ENCODE results near the gene CNKSR3.

The CNKSR3 gene

DNA sequence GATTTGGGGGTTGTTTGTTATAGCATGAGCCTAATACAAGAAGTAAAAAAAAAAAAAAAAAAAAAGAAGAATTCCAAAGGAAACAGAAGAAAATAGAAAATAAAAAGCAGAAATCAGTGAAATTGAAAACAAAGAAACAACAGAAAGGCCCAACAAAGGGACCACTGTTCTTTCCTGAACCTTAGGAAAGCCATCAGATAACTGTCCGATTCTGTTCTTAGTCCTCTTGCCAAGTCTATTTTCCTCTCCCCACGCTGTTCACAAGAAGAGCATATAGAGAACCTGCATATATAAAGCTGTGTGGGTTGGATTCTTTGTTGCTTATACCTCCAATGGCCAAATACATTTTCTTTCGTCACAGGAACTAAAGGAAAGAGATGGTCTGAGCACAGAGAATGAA, 115.9 kb downstream of the CNKSR3 start:
- ChIA-PET CTCF (no interaction called here), POLR2A (no interaction called here)
- TF ChIP-seq, protein P1, sequence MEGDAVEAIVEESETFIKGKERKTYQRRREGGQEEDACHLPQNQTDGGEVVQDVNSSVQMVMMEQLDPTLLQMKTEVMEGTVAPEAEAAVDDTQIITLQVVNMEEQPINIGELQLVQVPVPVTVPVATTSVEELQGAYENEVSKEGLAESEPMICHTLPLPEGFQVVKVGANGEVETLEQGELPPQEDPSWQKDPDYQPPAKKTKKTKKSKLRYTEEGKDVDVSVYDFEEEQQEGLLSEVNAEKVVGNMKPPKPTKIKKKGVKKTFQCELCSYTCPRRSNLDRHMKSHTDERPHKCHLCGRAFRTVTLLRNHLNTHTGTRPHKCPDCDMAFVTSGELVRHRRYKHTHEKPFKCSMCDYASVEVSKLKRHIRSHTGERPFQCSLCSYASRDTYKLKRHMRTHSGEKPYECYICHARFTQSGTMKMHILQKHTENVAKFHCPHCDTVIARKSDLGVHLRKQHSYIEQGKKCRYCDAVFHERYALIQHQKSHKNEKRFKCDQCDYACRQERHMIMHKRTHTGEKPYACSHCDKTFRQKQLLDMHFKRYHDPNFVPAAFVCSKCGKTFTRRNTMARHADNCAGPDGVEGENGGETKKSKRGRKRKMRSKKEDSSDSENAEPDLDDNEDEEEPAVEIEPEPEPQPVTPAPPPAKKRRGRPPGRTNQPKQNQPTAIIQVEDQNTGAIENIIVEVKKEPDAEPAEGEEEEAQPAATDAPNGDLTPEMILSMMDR (IDR thresholded peaks at IDR 0.05; ENCODE audit: control extremely low read depth, extremely low read depth, low read depth, missing control alignments) = no peak
- no peak for DNase-seq (ENCODE audit: extremely low spot score)

GRCh38 chr6:154390034-154390433, 120.5 kb downstream of the CNKSR3 start:
- ChIA-PET POLR2A (no interaction called here), CTCF (no interaction called here)
- no peak for DNase-seq (ENCODE audit: extremely low spot score)
- TF ChIP-seq, protein P1 (IDR thresholded peaks at IDR 0.05; ENCODE audit: control extremely low read depth, extremely low read depth, low read depth, missing control alignments) = no peak

GRCh38 chr6:154388803-154389202, 121.7 kb downstream of the CNKSR3 start:
- DNase-seq (ENCODE audit: extremely low spot score) = no peak
- POLR2A ChIA-PET = no interaction called here
- CTCF ChIA-PET = no interaction called here

DNA sequence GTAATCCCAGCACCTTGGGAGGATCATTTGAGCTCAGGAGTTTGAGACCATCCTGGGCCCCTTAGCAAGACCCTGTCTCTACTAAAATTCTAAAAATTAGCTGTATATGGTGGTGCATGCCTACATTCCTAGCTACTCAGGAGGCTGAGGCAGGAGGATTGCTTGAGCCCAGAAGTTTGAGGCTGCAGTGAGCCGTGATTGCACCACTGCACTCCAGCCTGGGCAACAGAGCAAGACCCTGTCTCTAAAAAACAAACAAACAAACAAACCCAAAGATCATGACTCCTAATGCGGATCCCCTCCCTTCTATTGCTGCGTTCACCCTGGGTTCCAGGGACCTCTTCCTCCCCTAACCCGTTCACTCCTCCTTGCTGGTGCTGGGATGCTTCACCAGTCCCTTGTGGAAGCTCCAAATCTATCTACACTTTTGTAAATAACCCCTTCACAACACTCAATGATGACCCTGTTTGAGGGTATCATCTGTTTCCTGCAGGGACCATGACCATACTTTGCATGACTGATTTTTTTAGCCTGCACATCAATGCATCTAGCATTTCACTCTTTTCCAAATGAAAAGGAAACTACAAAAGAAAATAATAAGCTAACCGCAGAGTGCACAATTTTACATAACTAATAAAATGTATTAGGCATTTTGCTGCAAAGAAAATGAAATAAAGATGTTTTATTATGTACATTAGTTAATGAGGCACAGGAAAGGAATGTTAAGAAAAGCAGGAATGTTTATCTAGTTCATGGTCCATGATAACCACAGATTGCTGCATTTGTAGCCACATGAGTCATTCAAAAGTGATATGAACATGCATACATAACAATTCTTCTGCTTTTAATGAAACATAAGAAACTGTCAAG, 123.4 kb downstream of the CNKSR3 start:
- TF ChIP-seq, protein P1 (IDR thresholded peaks at IDR 0.05; ENCODE audit: control extremely low read depth, extremely low read depth, low read depth, missing control alignments) = no peak
- no peak for DNase-seq (ENCODE audit: extremely low spot score)
- POLR2A ChIA-PET = no interaction called here
- CTCF ChIA-PET = interaction anchor here (1.4 kb wide), 1 partner anchor 8 kb away, joined by 4 read pairs; no protein-coding TSS in a partner anchor

More at GRCh38 chr6:154388803-154389202, 121.7 kb downstream of the CNKSR3 start:
- TF ChIP-seq, protein P1 (IDR thresholded peaks at IDR 0.05; ENCODE audit: control extremely low read depth, extremely low read depth, low read depth, missing control alignments) = no peak

GRCh38 chr6:154384191-154384590, 126.3 kb downstream of the CNKSR3 start:
- ChIA-PET CTCF (no interaction called here), POLR2A (no interaction called here)
- DNase-seq (ENCODE audit: extremely low spot score) = no peak
- TF ChIP-seq, protein P1 (IDR thresholded peaks at IDR 0.05; ENCODE audit: control extremely low read depth, extremely low read depth, low read depth, missing control alignments) = no peak

DNA sequence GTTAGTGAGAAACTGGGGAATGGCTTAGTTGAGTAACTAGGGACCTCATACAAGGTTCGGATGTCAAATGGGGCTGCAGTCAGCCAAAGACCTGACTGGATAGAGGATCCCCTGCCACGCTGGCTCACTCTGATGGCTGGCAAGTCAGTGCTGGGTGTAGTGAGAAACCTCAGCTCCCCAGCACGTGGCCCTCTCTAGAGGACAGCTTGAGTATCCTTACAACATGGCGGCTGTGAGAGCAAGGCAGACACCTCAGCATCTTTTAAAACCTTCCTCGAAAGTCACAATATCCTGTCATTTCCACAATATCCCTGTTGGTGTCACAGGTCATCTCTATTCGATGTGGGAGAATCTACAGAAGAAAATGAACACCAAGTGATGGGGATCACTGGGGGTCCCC, 127.2 kb downstream of the CNKSR3 start:
- no peak for DNase-seq (ENCODE audit: extremely low spot score)
- POLR2A ChIA-PET = no interaction called here
- TF ChIP-seq, protein P1 (IDR thresholded peaks at IDR 0.05; ENCODE audit: control extremely low read depth, extremely low read depth, low read depth, missing control alignments) = no peak
- CTCF ChIA-PET = no interaction called here
